NCI-H526 (cell line): ENCODE measurements around the gene ATXN10.
"Not testable (repeated sequence)": the region's sequence is repeated elsewhere in the genome, so short reads cannot be mapped to it uniquely, and the experiment has no call there.

Experiments
- DNase-seq, 2 experiments: peaks; one replicate each; lab custom pipeline; 2025; lab: John Stamatoyannopoulos, UW

The ATXN10 gene

GRCh38 chr22:45785458-45785857 lies 113.8 kb downstream of the ATXN10 start:
- DNase-seq, result no peak

DNA sequence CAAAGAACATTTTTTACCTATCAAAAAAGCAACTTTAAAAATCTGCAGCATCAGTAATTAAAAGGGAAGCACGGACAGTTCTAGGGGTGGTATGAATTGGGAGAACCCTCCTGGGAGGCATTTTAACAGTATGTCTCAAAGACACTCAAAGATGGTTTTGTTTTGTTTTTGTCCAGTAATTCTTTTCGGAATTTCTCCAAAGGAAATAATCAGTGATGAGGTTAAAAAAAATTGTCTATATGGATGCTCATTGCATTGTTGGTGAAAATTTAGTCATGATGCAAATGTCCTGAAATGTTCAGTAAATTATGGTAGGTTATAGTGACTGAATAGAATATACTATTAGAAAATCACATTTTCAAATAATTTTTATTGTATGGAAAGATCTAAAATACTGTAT lies 115.1 kb downstream of the ATXN10 start:
- DNase-seq, result no peak

DNA sequence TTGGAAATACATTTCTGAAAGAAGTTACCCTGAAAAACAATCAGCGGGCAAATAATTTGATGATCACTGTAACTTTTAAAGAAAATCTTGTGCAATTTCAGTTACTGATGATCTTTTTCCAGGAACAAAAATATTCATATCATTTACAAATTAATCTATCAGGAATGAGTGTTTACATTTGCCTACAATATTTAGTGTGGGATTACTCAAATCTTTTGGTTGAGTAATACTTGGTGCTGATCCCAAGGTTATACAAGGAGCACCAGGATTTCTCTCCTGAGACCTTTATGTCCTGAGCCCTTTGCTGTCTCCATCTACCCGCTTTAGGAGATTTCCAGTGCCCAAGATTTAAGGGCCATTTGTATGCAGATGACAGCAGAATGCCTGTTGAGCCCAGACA lies 116.1 kb downstream of the ATXN10 start:
- DNase-seq, result no peak

- no peak for DNase-seq
Measured at GRCh38 chr22:45788522-45788921, 116.9 kb downstream of the ATXN10 start.

DNA sequence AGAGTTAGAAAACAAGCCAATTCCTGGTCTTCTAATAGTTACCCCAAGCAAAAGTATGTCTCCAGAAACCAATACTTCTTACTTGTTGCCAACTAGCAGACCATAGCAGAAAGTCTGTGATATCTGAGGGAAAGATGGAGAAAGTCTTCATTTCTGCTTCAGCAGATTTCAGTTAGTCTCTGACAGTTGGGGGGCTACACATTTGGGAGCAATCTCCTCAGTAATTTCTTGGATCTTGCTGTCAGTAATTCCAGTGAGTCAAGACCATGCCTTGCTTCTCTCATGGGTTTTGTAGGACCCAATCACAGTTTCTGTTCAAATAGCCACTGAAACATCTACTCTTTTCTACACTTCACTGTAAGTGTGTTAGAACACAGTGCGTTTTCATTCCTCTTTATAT lies 118.8 kb downstream of the ATXN10 start:
- DNase-seq, result no peak

DNA sequence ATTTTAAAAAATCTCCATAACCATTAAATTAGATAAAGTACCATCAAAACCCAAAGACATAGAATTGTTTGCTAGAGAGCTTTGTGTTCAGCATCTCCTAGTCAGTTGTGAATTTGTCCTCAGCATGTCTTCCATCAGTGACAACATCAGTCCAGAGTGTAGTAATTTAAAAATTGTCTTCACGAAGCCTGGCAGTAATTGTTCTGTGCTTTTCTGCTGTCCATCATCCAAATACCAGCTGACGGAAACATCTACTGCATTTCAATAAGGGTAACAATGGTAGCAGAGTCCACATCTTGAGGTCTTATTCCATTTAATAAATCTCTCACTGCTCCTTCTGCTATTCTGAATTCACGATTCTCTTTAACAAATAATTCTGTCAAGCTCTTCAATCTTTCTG lies 121.5 kb downstream of the ATXN10 start:
- no peak for DNase-seq

GRCh38 chr22:45793892-45794291 lies 122.3 kb downstream of the ATXN10 start:
- no peak for DNase-seq

DNA sequence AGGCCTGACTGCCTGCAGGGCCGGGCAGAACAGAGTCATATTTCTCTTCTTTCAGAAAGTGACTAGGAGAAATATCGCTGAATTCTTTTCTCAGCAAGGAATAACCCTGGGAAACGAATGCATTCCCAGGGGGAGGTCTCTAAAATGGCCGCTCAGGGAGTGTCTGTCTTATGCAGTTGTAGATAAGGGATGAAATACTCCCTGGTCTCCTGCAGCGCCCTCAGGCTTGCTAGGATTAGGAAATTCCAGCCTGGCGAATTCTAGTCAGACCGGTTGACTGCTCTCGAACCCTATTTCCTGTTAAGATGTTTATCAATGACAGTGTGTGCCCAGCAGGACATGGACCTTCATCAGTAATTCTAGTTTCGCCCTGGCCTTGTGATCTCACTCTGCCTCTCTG lies 124.4 kb downstream of the ATXN10 start:
- DNase-seq, result not testable (repeated sequence)

GRCh38 chr22:45799291-45799690 lies 127.7 kb downstream of the ATXN10 start:
- no peak for DNase-seq

- DNase-seq, result no peak
Measured at GRCh38 chr22:45802054-45802453, 130.4 kb downstream of the ATXN10 start.

DNA sequence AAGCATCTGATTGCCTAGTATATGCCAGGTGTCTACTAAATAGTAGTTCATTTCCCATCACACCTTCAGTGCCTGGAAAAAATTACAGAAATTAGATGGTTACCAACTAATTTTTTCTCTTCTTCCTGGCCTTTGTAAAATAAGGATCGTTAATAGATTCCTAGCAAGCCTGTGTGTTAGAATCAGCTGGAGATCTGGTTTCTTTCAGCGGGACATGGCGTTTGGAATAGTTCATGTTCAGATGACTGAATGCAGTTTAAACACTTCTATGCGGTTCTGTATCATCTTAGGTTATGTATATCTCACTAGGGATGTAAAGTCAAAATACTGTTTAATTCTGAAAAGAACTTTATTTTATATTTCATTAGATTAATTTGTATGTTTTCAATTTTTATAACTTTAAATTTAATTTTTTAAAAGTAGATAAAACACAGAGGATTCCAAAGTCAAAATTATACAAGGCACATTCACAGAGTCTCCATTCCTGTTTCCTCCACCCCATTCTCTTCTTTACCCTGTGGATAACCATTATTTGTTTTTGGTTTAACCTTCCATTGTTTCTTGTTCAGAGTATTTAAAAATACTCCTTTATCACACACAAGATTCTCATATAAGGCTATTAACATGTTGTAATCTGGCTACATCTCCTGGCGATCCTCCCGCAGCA lies 132.8 kb downstream of the ATXN10 start:
- no peak for DNase-seq

DNA sequence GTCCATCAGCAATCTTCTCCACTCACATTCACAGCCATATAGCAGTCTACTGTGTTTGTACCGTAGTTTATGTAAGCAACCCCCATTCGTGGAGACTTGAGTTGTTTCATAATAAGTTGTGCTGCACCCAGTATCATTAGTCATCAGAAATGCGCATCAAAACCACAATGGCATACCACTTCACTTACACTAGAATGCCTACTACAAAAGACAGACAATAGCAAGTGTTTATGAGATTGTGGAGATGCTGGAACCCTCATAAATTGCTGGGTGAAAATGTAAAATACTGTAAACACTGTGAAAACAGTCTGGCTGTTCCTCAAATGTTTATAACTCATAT lies 133.3 kb downstream of the ATXN10 start:
- no peak for DNase-seq

GRCh38 chr22:45805413-45805812 lies 133.8 kb downstream of the ATXN10 start:
- no peak for DNase-seq

GRCh38 chr22:45807156-45807915 lies 135.7 kb downstream of the ATXN10 start:
- DNase-seq, result no peak

DNA sequence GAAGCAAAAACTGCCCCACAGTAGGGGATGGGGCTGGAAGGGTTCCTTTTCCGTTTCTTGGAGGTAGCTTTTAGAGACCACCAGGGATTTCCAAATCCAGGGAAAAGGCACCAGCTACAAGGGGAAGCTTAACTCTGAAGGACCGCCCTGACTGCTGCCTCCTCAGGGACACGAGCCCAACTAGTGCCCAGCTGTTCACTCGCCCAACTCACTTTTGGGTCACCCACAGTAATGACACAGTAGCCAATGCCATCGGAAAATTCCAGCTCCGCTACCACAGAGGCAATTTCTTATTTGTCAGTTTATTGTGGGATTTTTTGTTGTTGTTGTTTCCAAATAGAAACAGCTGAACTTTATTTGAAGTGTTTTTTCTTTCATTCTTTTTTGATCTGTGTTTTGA lies 141.3 kb downstream of the ATXN10 start:
- no peak for DNase-seq

GRCh38 chr22:45814198-45814597 lies 142.6 kb downstream of the ATXN10 start:
- DNase-seq, result no peak

GRCh38 chr22:45816776-45817175 lies 145.1 kb downstream of the ATXN10 start:
- DNase-seq, result no peak

- DNase-seq, result no peak
Measured at GRCh38 chr22:45817745-45818423, 146.2 kb downstream of the ATXN10 start.

DNA sequence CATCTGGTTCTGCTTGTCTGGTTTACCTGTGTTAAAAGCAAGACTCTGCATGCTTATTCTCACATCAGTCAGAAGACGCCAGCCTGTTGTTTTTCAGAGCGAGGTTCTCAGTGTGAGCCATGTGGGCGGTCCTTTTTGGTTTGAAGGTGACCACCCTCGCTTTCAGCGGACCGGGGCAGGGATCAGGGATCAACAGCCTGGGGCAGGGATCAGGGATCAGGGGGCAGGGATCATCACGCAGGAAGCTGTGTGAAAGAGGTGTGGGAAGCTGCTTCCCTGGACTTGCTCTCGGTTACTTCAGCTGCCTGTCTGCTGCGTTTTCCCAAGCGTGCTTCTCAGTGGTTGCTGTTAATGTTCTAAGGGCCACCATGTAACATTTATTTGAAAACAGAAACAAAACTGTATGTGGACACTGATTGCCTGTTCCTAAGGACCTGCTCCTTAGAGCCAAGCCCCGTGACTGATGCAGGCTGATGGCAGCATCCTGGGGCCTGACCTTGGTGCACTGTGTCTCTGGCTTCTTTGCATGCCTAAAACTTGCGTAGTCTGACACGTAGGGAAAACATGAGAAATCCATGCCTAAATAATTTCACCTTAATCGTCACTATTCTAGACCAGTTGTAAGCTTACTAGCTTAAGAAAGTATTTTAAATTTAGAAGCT lies 146.9 kb downstream of the ATXN10 start:
- DNase-seq, result no peak

- no peak for DNase-seq
Measured at GRCh38 chr22:45819305-45819704, 147.7 kb downstream of the ATXN10 start.

DNA sequence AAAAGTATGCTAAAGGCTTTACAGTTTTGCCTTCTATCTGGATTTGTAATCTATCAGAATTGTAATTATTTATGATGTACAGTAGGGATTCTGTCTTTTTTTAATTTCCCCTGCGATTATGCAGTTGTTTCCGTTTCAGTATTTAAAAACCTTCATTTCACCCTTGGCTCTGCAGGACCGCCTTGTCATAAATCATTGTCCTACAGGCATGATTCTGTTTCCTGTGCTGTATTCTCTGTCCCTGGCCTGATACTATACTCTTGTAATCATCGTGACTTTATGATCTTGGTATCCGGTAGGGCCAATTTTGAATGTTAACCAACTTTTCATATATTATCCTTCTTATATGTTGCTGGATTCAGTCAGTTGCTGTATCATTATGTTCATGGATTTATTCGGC lies 151.7 kb downstream of the ATXN10 start:
- no peak for DNase-seq

DNA sequence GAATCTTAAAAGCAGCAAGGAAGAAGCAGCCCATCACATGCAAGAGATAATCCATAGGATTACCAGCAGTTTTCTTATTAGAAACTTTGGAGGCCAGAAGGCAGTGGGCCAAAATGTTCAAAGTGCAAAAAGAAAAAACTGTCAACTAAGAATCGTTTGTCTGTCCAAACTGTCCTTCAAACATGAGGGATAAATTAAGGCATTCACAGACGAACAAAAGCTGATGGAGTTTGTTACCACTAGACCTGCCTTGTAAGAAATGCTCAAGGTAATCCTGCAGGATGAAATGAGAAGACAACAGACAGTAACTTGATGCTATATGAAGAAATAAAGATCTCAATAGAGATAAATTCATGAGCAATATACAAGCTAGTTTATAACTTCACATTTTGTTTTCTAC lies 154.9 kb downstream of the ATXN10 start:
- no peak for DNase-seq

DNA sequence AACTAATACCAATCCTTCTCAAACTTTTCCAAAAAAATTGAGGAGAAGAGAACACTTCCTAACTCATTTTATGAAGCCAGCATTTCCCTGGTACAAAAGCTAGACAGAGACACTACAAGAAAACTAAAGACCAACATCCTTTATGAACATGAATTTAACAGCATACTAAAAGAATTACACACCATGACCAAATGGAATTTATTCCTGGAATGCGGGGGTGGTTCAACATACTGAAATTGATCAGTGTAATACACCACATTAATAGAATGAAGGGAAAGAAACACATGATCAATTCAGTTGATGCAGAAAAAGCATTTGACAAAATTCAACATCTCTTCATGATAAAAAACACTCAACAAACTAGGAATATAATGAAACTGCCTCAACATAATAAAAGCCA lies 157.2 kb downstream of the ATXN10 start:
- no peak for DNase-seq
